HG03354 (cell line): Measurements from ENCODE around the gene INPP4A.
"Not testable (repeated sequence)": the region's sequence is repeated elsewhere in the genome, so short reads cannot be mapped to it uniquely, and the experiment has no call there.

Experiments
- ATAC-seq: cut with Tn5 transposase; IDR thresholded peaks from one replicate; pipeline ENCODE4 v1.9.1; 2021; ENCODE audit warnings: mild to moderate bottlenecking; ENCODE audit not compliant: unreplicated experiment, poor library complexity, severe bottlenecking

INPP4A gene

GRCh38 chr2:98571121-98571701 is 126.6 kb downstream of the INPP4A start:
- ATAC-seq, result no peak

GRCh38 chr2:98571796-98572195 is 127.1 kb downstream of the INPP4A start:
- no peak for ATAC-seq

DNA sequence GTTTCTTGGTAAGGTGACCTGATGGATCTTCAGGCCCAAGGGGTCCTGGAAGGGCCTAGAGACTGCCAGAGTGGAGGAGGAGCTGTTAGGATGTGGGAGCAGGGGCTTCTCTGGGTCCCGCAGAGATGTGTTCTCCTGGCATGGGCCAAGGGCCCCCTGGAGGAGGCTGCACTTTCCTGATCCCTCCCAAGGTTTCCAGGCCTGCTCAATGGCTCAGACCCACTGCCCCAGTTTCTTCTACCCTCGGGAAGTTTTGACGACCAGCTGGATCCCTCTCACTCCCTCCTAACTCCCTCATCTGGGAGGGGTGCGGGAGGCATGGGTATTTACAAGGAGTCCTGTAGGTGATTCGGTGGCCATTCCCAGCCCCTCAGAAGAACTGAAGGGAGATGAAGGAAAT is 127.6 kb downstream of the INPP4A start:
- ATAC-seq, result no peak

- ATAC-seq, result no peak
These were observed 128.0 kb downstream of the INPP4A start for GRCh38 chr2:98572676-98573075.

- no peak for ATAC-seq
These were observed 128.8 kb downstream of the INPP4A start for GRCh38 chr2:98573426-98573825.

DNA sequence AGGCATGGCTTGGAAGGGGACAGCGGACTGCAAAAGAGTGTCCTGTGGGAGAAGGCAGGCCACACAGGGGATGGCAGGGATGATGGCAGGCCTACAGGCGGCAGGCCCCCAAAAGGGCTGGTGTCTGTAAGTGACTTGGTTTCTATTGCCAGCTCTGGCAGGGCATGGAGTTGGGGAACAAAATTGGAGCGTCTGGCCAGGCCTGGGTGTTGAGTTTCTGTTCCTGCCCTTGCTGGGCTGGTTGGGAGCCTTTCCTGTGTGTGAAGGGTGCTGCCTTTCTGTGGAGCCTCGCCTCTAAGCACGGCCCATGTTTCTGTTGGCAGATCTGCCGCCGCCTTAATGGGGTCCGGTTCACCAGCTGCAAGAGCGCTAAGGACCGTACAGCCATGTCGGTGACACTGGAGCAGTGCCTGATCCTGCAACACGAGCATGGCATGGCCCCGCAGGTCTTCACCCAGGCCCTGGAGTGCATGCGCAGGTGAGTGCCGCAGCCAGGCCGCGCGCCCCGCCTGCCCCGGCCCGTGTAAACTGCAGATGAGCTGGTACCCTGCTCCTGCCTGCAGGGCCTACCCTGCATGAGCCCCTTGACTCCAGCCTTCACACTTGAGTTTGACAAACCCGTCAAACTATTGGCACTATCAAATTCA is 132.1 kb downstream of the INPP4A start:
- no peak for ATAC-seq

DNA sequence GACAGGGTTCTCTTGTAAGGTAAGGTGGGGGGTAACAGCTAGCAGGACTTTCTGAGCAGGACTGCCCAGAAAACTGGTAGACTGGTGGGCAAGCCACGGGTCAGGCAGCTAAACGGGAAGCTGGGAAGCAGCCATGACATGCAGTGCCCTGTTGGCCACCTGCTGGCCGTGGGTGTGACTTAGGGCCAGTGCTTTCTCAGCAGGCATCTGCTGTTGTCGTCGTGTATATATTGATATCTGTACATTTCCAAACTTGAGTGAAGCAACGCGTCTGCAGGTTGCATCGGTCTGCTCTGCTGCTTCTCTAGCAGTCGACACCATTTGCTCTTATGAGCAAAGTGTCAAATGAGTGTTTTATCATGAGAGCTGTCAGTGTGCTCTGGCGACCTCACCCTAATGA is 132.7 kb downstream of the INPP4A start:
- ATAC-seq, result no peak

DNA sequence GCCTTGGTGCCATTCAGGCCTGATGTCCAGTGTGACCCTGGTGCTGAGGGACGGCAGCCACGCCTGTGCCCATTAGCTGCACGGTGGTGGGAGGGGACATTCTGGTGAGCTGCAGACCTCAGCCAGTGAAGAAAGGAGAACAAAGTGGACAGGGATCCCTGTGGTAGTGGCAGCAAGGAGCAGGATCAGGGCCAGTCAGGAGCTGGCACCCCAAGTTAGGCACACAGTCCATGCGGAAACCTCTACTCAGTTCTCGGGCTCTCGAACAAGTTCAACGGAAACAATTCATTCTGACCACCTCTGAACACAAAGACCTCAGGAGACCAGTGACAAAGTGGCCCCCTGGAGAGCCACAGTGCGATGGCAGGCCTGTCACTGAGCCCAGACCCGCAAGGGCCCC is 133.6 kb downstream of the INPP4A start:
- no peak for ATAC-seq

DNA sequence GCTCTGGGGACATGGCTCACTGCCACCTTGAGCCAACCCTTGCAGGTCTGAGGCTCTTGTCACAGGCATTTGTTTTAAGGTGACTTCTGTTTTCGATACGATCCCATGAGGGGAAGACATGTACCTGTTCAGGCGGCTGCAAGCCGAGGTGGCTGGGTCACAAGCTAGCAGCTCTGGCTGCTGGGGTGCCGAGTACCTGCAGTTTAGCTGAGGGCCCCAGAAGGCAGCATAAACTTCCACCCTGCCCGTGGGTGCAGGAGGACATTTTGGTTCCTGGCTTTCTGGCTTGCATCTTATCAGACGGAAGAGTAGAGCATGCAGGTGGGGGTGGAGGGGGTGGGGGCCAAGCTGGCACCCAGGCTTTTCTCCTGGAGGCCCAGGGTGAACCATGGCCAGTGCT is 135.3 kb downstream of the INPP4A start:
- ATAC-seq, result no peak

- ATAC-seq, result no peak
These were observed 136.1 kb downstream of the INPP4A start for GRCh38 chr2:98580656-98581284.

DNA sequence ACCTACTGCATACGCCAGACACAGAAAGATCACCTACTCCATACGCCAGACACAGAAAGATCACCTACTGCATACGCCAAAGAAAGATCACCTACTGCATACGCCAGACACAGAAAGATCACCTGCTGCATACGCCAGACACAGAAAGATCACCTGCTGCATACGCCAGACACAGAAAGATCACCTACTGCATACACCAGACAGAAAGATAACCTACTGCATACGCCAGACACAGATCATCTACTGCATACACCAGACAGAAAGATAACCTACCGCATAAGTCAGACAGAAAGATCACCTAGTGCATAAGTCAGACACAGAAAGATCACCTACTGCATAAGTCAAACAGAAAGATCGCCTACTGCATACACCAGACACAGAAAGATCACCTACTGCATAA is 137.9 kb downstream of the INPP4A start:
- ATAC-seq, result no peak

DNA sequence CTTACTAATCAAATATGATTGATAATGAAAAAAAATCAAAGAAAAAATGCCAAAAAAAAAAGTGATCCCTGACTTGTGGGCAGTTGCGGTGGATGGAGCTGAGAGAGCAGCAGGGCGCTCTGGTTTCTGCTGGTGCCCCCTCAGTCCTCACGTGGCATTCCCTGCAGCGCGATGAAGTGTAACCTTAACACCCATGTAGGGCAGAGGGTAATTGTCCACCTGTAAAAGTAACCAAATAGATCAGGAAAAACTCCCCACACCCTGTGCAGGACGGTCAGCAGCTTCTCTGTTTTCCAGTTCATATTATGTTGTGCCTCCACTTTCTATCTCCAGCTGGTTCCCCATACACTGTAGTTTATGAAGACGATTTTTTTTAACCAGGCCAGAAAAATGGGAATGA is 138.6 kb downstream of the INPP4A start:
- ATAC-seq, result no peak

GRCh38 chr2:98583816-98584618 is 139.4 kb downstream of the INPP4A start:
- no peak for ATAC-seq

DNA sequence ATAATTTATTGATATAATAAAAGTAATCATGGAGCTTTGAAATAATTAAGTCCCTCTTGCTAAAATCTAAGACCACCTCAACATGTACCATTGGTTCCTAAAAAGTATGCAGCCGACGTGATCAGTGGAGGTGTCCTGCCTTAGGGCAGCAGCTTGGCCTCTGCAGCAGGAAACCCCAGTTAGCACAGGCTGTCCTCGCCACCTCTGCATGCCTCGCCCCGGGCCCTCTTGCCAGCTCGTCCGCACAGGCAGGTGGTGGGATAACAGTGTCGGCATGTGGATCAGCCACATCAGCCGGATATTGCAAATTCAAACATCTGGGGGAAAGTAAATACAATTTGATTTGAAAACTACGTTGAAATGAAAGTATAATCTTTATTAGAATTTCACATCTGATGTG is 140.7 kb downstream of the INPP4A start:
- no peak for ATAC-seq

- ATAC-seq, result no peak
These were observed 142.0 kb downstream of the INPP4A start for GRCh38 chr2:98586551-98587140.

GRCh38 chr2:98588880-98589431 is 144.3 kb downstream of the INPP4A start:
- no peak for ATAC-seq

DNA sequence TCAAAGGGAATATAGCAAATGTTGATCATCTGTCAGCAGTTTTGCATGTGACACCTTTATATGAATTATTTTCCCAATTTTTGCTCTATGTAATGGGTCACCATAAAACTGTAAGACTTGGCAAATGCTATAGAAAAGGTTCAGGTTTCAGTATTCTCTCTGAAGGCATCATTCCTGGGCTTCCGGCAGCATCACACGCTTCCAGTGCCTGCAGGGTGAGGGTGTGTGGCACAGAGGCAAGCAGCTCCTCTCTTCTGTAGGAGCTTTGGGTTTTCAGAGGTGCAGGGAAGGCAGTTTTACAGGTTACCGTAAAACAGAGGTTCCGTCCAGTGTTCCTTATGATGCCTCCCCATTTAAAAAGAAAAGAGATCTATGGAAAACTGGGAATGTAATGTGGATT is 144.8 kb downstream of the INPP4A start:
- ATAC-seq, result no peak

DNA sequence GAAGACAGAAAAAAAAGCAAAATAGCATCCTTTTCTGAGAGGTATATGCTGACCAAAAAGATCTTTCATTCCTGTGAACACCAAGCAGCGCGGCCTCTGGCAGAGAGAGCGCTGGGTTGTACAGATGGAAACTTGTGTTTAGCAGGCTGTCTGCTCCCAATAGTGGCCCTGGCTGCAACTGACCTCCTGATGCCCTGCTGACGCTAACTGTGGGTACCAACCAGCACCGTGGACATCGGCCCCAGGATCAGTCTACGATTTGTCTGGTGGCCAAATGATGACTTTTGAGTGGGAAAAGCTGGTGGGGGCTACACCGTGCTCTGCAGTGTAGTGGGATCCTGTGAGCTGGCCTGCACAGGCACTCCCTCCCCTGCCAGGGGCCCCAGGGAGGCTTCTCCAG is 147.9 kb downstream of the INPP4A start:
- no peak for ATAC-seq

DNA sequence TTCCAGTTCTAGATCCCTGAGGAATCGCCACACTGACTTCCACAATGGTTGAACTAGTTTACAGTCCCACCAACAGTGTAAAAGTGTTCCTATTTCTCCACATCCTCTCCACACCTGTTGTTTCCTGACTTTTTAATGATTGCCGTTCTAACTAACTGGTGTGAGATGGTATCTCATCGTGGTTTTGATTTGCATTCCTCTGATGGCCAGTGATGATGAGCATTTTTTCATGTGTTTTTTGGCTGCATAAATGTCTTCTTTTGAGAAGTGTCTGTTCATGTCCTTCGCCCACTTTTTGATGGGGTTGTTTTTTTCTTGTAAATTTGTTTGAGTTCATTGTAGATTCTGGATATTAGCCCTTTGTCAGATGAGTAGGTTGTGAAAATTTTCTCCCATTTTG is 150.0 kb downstream of the INPP4A start:
- ATAC-seq, result not testable (repeated sequence)

DNA sequence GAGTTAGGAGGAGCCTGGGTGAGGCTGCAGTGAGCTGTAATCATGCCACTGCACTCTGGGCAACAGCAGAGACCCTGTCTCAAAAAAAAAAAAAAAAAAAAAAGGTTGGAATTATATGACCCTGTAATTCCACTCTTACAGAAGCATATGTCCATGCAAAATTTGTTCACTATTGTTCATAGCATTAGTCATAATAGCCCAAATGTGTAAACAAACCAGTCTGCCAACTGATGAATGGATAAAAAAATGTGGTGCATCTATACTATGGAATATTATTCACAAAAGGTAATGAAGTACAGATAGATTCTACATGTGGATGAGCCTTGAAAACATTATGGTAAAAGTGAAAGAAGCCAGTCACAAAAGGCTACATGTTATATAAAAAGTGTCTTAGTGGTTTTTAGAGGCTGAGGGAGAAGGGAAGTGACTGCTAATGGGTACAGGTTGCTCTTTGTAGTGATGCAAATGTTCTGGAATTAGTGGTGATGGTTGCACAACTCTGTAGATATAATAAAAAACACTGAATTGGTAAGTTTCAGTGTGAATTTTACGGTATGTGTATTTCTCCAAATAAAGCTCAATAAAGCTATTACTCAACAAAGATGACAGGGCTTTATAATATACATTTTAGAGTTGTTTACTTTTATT is 154.2 kb downstream of the INPP4A start:
- no peak for ATAC-seq
